Heart left ventricle (tissue), 16 donors: ENCODE measurements around the gene RBMS3. TPM values are rescaled to one million over a fixed set of nuclear protein-coding genes. Genes with fewer than 3 reads are reported as not detected.

Experiments
- ATAC-seq, 4 donors: fragments of 200-7000 bp; cut with Tn5 transposase; one replicate each; pipeline ENCODE4 v1.9.1; 2020 to 2022; ENCODE audit warnings: moderate library complexity in 4 of 4, mild to moderate bottlenecking in 3 of 4, moderate number of reproducible peaks in 1 of 4
- DNase-seq, 5 donors: peaks; one replicate each; pipeline ENCODE4 v3.0.0-alpha.2; 2020
- H3K27ac ChIP-seq, 12 donors: fragments of 200-600 bp; sonication (generic) in 4 of 12; one replicate each; pipeline versions ENCODE4 v1.5.0 to v1.8.0; 2016 to 2022; ENCODE audit warnings: mild to moderate bottlenecking in 2 of 12
- H3K27me3 ChIP-seq, 9 donors: fragments of 200-600 bp; sonication (generic) in 2 of 9; one replicate each; pipeline versions ENCODE4 v1.5.1 to v1.8.0; 2016 to 2022; ENCODE audit warnings: mild to moderate bottlenecking in 3 of 9
- H3K36me3 ChIP-seq, 9 donors: fragments of 200-600 bp; sonication (generic) in 2 of 9; one replicate each; pipeline versions ENCODE4 v1.5.0 to v1.8.0; 2018 to 2022; ENCODE audit warnings: mild to moderate bottlenecking in 2 of 9
- H3K4me1 ChIP-seq, 12 donors: fragments of 200-600 bp; sonication (generic) in 4 of 12; one replicate each; pipeline versions ENCODE4 v1.5.0 to v1.8.0; 2016 to 2022; ENCODE audit warnings: mild to moderate bottlenecking in 3 of 12
- H3K4me3 ChIP-seq, 12 donors: fragments of 200-600 bp; sonication (generic) in 4 of 12; one replicate each; pipeline versions ENCODE4 v1.5.0 to v1.8.0; 2017 to 2022; ENCODE audit warnings: mild to moderate bottlenecking in 9 of 12, moderate library complexity in 4 of 12
- H3K9me3 ChIP-seq, 12 donors: fragments of 200-600 bp; sonication (generic) in 4 of 12; one replicate each; pipeline versions ENCODE4 v1.5.0 to v1.8.0; 2016 to 2022; ENCODE audit warnings: mild to moderate bottlenecking in 1 of 12
- CTCF ChIP-seq, 12 donors: fragments of 200-600 bp; sonication (generic) in 4 of 12; IDR thresholded peaks; one replicate each; pipeline versions ENCODE4 v1.5.0 to v1.8.0; 2018 to 2022; ENCODE audit warnings: antibody characterized with exemption in 12 of 12, mild to moderate bottlenecking in 5 of 12
- POLR2A ChIP-seq, 2 donors: fragments of 450-650 bp; IDR thresholded peaks; one replicate each; pipeline ENCODE4 v1.6.1; 2017; ENCODE audit warnings: antibody characterized with exemption in 2 of 2, mild to moderate bottlenecking in 2 of 2, moderate library complexity in 2 of 2
- WGBS, 4 donors: extraction: QIAGEN DNeasy Blood & Tissue Kit in 2 of 4; methylation state at CpG; one replicate each; pipeline versions ENCODE4 v1.1.5 to v1.1.7; 2013 to 2018; 5-methylcytosine and 5-hydroxymethylcytosine counted together
- intact Hi-C, 10 donors: fragments of 100-400 bp; cut with DNase I; formaldehyde crosslinking; loops; one replicate each; pipeline versions ENCODE4 v1.11.1 to v1.14.2; 2022
- polyA plus RNA-seq, 2 donors: library from polyadenylated mRNA; stranded (reverse); fragments of 200-250 nt; gene quantifications; one replicate each; pipeline ENCODE4 v1.2.3, GENCODE V29; 2013
- total RNA-seq, 9 donors: library from RNA; depleted of rRNA in 2 of 9; stranded (reverse); fragments of >200 nt in 2 of 9; fragmentation: NEBNext Ultra II Directional in 3 of 9; extraction: Animal tissue kit (Norgen Biotek cat#: 25700) in 3 of 9; gene quantifications; one replicate each; pipeline versions ENCODE4 v1.1.0 to v1.2.4, GENCODE V29; 2016 to 2023
- donor health status: ischemic (EF 13 %, LVEDD 7.1; RV severe dilation, severe dysfunction).
- donor health status: healthy with polysubstance abuse.
- donor health status: DM: no; HTN: yes; CAD: no.
- donor health status: DM: no; HTN: no; CAD: no.
- donor health status: ischemic (EF 25% LVEDD 6.9; RV normal size, moderate dysfunction).
- donor health status: ischemic (EF 25% LVEDD 5.7; RV mildly dilated, moderate dysfunction).
- donor health status: healthy.
- donor health status: DM: yes; HTN: yes; CAD: no.
- donor health status: ischemic (EF 35%, LVEDD 5.7; RV mildly dilated, moderate dysfunction).
- donor health status: nonischemic (EF 11% LVEDD 7.7; RV severe dilation, severe dysfunction).
- donor health status: DM: yes; HTN: yes; CAD: no.
- donor health status: PGD.
- donor health status: ischemic (EF 29% LVEDD 5.4; RV normal size, mild dysfunction).
- donor health status: nonischemic (EF 23%, LVEDD 6.1; RV moderate dilation, normal function).

The RBMS3 gene
- total and polyA plus RNA-seq, 11 donors, result 4.8 to 35.6 (median 26.1) TPM

- WGBS, 4 donors, result 21 to 44% (median 39%) methylated on average over 1 of the region's 1 CpG
- ATAC-seq (peak in 1 of 4 donors; percentile 31), DNase-seq (no peak)
- no peaks in the 10 kb centered on the region for H3K9me3 ChIP-seq
- TF ChIP-seq POLR2A (IDR thresholded peaks at IDR 0.05), result no peak
- TF ChIP-seq CTCF (IDR thresholded peaks at IDR 0.05), result no peak
- H3K4me1 ChIP-seq, result peaks cover 0 to 66% (median 34%) of the 10 kb centered on the region in 12 donors
- H3K4me3 ChIP-seq, result no peak overlapping the region
- no peaks in the 10 kb centered on the region for H3K36me3 ChIP-seq
- intact Hi-C loops, result no loop called here
- no peak overlapping the region for H3K27ac ChIP-seq
- no peaks in the 10 kb centered on the region for H3K27me3 ChIP-seq
Measured at GRCh38 chr3:29406291-29406832, 125.5 kb downstream of the RBMS3 start.

GRCh38 chr3:29408676-29409075 is 127.8 kb downstream of the RBMS3 start:
- whole genome bisulfite sequencing, 4 donors, result 88 to 95% (median 89%) methylated on average over 3 of the region's 3 CpGs
- ATAC-seq, result peak in 1 of 4 donors; percentile 7
- H3K27ac ChIP-seq, result no peak overlapping the region
- no peaks in the 10 kb centered on the region for H3K36me3 ChIP-seq
- no peak overlapping the region for H3K4me3 ChIP-seq
- H3K4me1 ChIP-seq, result peaks cover 0 to 75% (median 38%) of the 10 kb centered on the region in 12 donors
- no peaks in the 10 kb centered on the region for H3K9me3 ChIP-seq
- intact Hi-C loops, result no loop called here
- DNase-seq, result no peak
- no peak for TF ChIP-seq POLR2A (IDR thresholded peaks at IDR 0.05)
- no peak for TF ChIP-seq CTCF (IDR thresholded peaks at IDR 0.05)
- no peaks in the 10 kb centered on the region for H3K27me3 ChIP-seq

GRCh38 chr3:29409409-29409808 is 128.5 kb downstream of the RBMS3 start:
- DNase-seq, result no peak
- H3K27ac ChIP-seq, result no peak overlapping the region
- H3K4me3 ChIP-seq, result no peak overlapping the region
- TF ChIP-seq CTCF (IDR thresholded peaks at IDR 0.05), result no peak
- TF ChIP-seq POLR2A (IDR thresholded peaks at IDR 0.05), result no peak
- intact Hi-C loops, result no loop called here
- WGBS, 4 donors, result 27 to 45% (median 38%) methylated on average over 2 of the region's 2 CpGs
- no peaks in the 10 kb centered on the region for H3K36me3 ChIP-seq
- H3K9me3 ChIP-seq, result no peaks in the 10 kb centered on the region
- peak in 2 of 4 donors; percentile 53 to 61 for ATAC-seq
- peaks cover 0 to 80% (median 45%) of the 10 kb centered on the region in 12 donors for H3K4me1 ChIP-seq
- no peaks in the 10 kb centered on the region for H3K27me3 ChIP-seq

GRCh38 chr3:29410220-29410619 is 129.3 kb downstream of the RBMS3 start:
- TF ChIP-seq CTCF (IDR thresholded peaks at IDR 0.05) (no peak), POLR2A (IDR thresholded peaks at IDR 0.05) (no peak)
- intact Hi-C loops, result loop anchor here in 2 of 10 donors (10.0 kb wide), 2 partner anchors 125 to 335 kb away; partner anchors contain the start of gene RBMS3 (in 1 of the 2)
- Histone ChIP-seq H3K36me3 (no peaks in the 10 kb centered on the region), H3K27me3 (no peaks in the 10 kb centered on the region), H3K4me1 (peaks cover 0 to 84% (median 49%) of the 10 kb centered on the region in 12 donors), H3K27ac (peak overlapping the region in 1 of 12 donors; percentile 2), H3K9me3 (no peaks in the 10 kb centered on the region), H3K4me3 (no peak overlapping the region)
- 84 to 96% (median 88%) methylated on average over 3 of the region's 3 CpGs for WGBS, 4 donors
- ATAC-seq (no peak), DNase-seq (no peak)
